Tongue (tissue), 3 donors: ENCODE results near the gene TFIP11. TPM values are rescaled to one million over a fixed set of nuclear protein-coding genes. Genes with fewer than 3 reads are reported as not detected.

Source experiments
- DNase-seq: peaks from one replicate; pipeline ENCODE4 v3.0.0-alpha.2; 2015
- small RNA-seq: library from RNA; depleted of rRNA; stranded (forward); fragments of <200 nt; gene quantifications from one replicate; pipeline ENCODE3, GENCODE V24; 2014; ENCODE audit warnings: low replicate concordance
- total RNA-seq: library from RNA; depleted of rRNA; stranded (reverse); fragments of >200 nt; gene quantifications from one replicate; pipeline ENCODE4 v1.2.3, GENCODE V29; 2014

Gene TFIP11
- total RNA-seq, 1 donor from 2014 or later: 28.4 TPM

DNA sequence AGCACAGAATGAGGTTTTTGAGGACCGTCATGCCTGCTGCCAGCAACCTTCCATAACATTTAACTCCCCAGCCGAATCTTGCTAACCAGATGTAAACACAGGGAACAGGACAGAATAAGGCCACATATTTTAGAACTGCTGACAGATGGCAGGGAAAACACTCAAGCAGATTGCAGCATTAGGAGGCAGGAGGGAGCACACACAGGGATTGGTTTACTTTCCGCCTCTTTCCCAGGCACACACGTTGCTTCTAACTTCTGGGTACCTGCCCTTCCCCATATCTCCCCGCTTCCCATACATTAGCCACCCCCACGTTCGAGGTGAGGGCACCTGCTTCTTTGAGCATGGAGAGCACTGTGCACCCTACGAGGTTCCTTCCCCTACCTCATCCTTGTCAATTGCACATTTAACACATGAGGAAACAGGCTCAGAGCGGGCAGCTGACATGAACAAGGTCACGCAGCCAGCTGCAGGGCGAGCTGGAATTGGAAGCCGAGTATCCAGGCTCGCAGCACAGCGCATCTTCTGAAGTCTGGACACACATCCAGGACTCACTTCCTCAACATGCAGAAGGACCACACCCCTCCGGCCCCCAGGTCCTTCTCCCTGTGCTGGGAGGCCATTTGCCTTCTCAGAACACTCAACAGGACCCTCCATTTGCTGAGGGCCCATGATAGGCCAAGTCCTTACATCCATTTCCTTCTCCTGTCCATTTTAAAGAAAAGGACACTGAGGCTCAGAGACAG, 64.5 kb downstream of the TFIP11 start:
- no peak for DNase-seq

DNA sequence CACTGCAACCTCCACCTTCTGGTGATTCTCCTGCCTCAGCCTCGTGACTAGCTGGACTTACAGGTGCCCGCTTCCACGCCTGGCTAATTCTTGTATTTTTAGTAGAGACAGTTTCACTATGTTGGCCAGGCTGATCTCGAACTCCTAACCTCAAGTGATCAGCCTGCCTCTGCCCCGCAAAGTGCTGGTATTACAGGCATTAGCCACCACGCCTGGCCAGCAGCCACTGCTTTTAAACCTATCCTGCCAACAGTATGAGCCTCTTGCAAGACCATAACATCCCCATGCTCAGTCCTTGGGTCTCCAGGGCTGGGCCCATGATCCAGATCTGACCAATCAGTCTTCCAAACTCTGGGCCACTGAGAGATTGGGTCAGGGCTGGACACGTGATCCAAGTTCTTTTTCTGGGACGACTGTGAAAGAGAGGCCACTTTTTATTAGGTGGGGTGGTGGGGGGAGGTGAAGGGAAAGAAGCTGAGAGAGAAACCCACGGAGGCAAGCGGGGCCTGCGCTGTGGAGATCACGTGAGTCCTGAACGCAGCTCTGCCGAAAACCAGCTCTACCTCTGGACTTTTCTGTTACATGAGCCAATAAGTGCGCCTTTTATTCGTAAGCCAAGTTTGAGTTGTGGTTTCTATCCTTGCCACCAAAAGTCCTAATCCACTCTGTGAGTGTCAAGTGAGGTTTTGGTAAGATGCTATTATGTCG, 65.3 kb downstream of the TFIP11 start:
- DNase-seq: no peak

DNA sequence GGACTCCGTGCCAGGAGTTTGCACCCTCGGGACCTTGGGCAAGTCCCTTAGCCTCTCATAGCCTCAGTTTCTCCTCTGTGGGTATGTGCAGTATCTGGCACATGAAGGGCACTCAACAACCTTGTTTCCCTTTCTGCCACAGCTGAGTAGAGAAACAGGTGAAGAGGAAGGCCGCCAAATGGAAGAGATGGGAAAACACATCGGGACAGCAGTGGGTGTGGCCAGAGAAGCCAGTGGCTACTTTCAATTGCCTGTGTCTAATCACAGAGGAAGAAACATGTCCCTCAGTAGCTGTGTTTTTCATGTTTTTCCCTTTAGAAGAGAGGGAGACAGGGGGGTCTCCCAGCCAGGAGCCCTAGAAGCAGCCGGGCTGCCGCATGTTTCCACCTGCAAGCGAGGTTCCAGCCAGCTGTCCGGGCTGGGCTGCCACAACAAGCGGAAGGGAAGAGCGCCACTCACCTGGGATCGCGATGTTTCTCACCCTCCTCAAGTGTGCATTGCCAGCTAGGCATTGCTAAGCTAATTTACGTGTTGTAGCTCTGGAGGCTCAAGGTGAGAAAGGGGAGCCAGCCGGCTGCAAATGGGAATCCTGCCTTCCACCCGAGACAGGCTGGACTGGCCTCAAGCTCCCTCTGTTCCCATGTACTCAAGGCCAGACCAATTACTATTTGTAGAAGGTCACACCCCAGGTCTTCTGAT, 66.5 kb downstream of the TFIP11 start:
- DNase-seq: no peak

DNA sequence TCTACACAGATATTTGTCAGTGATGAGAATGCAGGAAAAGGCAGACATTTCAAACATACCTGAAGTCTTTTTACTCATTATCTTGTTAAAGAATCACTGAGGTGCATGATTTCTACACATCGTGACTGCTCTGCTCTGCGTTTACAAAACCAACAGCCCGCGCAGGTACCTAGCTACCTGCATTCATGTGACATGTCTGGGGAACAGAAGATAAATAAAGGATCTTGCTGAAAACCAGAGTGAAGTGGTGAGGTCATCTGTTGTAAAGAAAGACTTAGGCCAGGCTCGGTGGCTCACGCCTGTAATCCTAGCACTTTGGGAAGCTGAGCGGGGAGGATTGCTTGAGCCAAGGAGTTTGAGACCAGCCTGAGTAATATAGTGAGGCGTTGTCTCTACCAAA, 67.5 kb downstream of the TFIP11 start:
- DNase-seq: no peak

DNA sequence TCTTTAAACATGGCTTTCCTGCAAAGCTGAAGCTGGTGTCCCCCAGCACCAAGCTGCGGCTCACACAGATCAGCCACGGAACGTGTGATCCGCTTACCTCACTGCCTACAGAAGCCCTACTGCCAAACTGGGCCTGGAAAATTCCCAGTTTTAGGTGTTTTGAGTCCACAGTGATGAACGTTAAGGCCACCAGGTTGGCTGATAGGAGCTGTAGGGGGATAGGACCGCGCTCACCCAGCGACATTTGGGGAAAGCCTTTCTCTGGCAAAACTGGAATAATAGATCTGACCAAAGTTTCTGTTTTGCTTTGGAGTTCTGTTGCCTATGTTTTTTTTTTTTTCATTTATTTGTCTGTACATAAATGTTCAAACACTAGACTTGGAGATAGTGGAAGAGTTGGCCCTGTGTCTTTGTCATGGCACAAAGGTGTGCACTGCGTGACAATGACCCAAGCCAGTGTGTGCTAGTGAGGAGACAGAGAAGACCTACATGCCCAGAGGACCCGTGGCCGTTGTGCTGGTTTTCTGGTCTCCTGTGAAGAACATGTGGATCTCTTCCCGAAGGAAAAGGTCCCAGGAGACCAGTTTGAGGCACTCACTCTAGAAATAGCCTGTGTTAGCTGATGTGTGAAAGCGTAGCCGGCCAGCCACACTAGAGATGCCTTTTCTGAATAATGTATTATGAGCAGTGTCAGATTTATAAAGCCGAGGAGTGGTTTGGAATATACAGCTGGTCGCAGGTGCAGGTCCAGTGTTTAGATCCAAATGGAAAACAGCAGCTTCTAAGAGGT, 68.2 kb downstream of the TFIP11 start:
- no peak for DNase-seq

DNA sequence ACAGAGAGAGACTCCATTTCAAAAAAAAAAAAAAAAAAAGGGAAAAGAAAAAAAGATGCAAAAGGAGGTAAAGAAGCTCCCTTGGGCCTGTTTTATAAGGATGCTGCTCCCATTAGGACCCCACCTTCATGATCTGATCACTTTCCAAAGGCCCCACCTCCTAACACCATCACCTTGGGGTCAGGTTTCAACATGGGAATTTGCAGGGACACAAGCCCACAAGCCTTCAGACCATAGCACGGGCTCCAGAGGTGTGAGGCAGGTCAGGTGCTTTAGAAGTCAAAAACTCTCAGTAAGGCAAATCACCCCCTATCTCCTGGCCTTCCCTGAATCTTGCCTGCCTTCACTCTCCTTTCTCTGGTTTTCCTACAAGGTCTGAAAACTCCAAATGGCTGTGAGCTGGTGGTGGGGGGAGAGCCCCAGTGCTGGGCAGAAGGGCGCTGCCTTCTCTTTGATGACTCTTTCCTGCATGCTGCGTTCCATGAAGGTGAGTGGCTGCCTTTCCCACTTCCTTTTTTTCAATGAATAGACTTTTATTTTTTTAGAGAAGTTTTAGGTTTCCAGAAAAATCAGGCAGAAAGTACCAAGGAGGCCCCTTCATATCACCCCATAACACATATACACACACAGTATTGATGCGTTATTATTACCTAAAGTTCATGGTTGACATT, 70.1 kb downstream of the TFIP11 start:
- DNase-seq: no peak

Small RNAs within 50 kb of the gene (small RNA-seq; reads per million reads assigned to genes)
- gene MIR548J: 0.15 reads per million

Other genes with a start within 250 kb of the TFIP11 start
- 0.41 TPM for gene ASPHD2, start 83.2 kb downstream of the TFIP11 start, total RNA-seq
- 27.8 TPM for gene HPS4, start 28.7 kb downstream of the TFIP11 start, total RNA-seq
- gene SRRD, start 28.6 kb downstream of the TFIP11 start, total RNA-seq: 16.5 TPM
- gene TPST2, start 77.7 kb upstream of the TFIP11 start, total RNA-seq: 13.1 TPM
- gene CRYBB1, start 105.6 kb upstream of the TFIP11 start, total RNA-seq: not detected
- gene CRYBA4, start 109.5 kb upstream of the TFIP11 start, total RNA-seq: not detected
- 1.1 TPM for gene MIAT, start 145.1 kb upstream of the TFIP11 start, total RNA-seq